Measurements from ENCODE around the gene TK1.

TK1 gene

DNA sequence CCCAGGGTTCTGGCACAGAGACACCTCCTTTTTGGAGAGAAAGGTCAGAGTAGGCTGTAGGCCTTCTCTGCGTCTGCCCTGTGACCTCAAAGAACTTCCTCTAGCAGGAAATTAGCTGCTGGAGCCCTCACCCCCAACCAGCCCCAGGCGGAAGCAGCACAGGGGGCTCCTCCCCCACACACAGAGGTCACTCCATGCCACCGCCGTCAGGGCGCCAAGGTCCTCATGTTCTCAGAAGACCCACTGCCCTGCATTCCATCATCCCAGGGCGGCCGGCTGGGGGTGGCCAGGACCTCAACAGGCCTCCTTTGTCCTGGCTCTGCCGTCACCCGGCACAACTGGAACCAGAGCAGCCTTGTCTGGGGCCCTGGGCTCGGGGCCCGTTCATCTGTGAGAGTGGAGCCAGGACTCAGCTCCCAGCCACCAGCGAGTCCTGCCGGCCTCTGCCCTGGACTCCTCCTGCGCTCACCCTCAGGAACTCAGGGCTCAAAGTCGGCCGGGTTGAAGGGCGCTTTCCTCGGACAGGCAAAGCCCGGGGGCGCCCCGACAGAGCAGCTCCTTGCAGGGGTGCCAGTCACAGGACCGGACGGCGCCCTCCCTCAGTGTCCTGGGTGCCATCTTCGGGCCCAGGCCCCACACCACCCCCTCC lies 59.5 kb downstream of the TK1 start:
- ChIA-PET CTCF (interaction anchor here (0.7 to 5.5 kb wide), 5 partner anchors 9 to 49 kb away, joined by 3 to 51 read pairs (median 6); no protein-coding TSS in a partner anchor), POLR2A (interaction anchor here (0.6 to 1.0 kb wide), 2 partner anchors 13 to 1640 kb away, joined by 3 to 4 read pairs; no protein-coding TSS in a partner anchor)
- H3K4me3 ChIP-seq (ENCODE audit: control insufficient read depth in 1 of 7, extremely low read depth in 1 of 7, insufficient read depth in 4 of 7, low read depth in 2 of 7, low read length in 6 of 7) = peak overlapping the region; percentile 38 to 88 (median 70)
- H3K27me3 ChIP-seq (replicated peaks in 2 of 5; ENCODE audit: control insufficient read depth in 4 of 5, insufficient read depth in 5 of 5, low read length in 4 of 5) = no peaks in the 10 kb centered on the region
- no peaks in the 10 kb centered on the region for H3K9me3 ChIP-seq (ENCODE audit: control extremely low read depth in 1 of 5, control insufficient read depth in 4 of 5, insufficient read depth in 2 of 5, low read depth in 1 of 5, low read length in 4 of 5)
- peak overlapping the region in 1 of 2 experiments; percentile 79 for H3K27ac ChIP-seq (ENCODE audit: insufficient read depth in 1 of 2, low read depth in 1 of 2, low read length in 2 of 2, poor library complexity in 1 of 2, severe bottlenecking in 2 of 2)
- DNase-seq = peak in 1 of 3 donors; percentile 77
- WGBS (ENCODE audit: insufficient coverage) = 3% methylated on average over 22 of the region's 25 CpGs
- H3K4me1 ChIP-seq (ENCODE audit: control extremely low read depth in 1 of 4, control insufficient read depth in 4 of 4, insufficient read depth in 4 of 4, low read length in 3 of 4) = peaks cover 0 to 87% (median 81%) of the 10 kb centered on the region in 4 experiments
- peaks cover 2 to 39% (median 16%) of the 10 kb centered on the region in 4 experiments for H3K36me3 ChIP-seq (ENCODE audit: control insufficient read depth in 4 of 4, insufficient read depth in 4 of 4, low read length in 3 of 4)

- Histone ChIP-seq H3K4me1 (ENCODE audit: control extremely low read depth in 1 of 4, control insufficient read depth in 4 of 4, insufficient read depth in 4 of 4, low read length in 3 of 4) (peaks cover 0 to 91% (median 84%) of the 10 kb centered on the region in 4 experiments), H3K27ac (ENCODE audit: insufficient read depth in 1 of 2, low read depth in 1 of 2, low read length in 2 of 2, poor library complexity in 1 of 2, severe bottlenecking in 2 of 2) (peak overlapping the region in 1 of 2 experiments; percentile 79), H3K27me3 (replicated peaks in 2 of 5; ENCODE audit: control insufficient read depth in 4 of 5, insufficient read depth in 5 of 5, low read length in 4 of 5) (no peaks in the 10 kb centered on the region), H3K36me3 (ENCODE audit: control insufficient read depth in 4 of 4, insufficient read depth in 4 of 4, low read length in 3 of 4) (peaks cover 2 to 44% (median 19%) of the 10 kb centered on the region in 4 experiments), H3K9me3 (ENCODE audit: control extremely low read depth in 1 of 5, control insufficient read depth in 4 of 5, insufficient read depth in 2 of 5, low read depth in 1 of 5, low read length in 4 of 5) (no peaks in the 10 kb centered on the region), H3K4me3 (ENCODE audit: control insufficient read depth in 1 of 7, extremely low read depth in 1 of 7, insufficient read depth in 4 of 7, low read depth in 2 of 7, low read length in 6 of 7) (peak overlapping the region in 6 of 7 experiments; percentile 68 to 88 (median 78))
- 4% methylated on average over 4 of the region's 6 CpGs for WGBS (ENCODE audit: insufficient coverage)
- ChIA-PET CTCF (interaction anchor here (1.7 to 5.5 kb wide), 3 partner anchors 9 to 49 kb away, joined by 6 to 51 read pairs (median 7); no protein-coding TSS in a partner anchor), POLR2A (interaction anchor here (1.0 kb wide), 1 partner anchor 12 kb away, joined by 3 read pairs; no protein-coding TSS in a partner anchor)
- peak in 1 of 3 donors; percentile 68 for DNase-seq
These were observed 60.0 kb downstream of the TK1 start for GRCh38 chr17:78126895-78127238.

DNA sequence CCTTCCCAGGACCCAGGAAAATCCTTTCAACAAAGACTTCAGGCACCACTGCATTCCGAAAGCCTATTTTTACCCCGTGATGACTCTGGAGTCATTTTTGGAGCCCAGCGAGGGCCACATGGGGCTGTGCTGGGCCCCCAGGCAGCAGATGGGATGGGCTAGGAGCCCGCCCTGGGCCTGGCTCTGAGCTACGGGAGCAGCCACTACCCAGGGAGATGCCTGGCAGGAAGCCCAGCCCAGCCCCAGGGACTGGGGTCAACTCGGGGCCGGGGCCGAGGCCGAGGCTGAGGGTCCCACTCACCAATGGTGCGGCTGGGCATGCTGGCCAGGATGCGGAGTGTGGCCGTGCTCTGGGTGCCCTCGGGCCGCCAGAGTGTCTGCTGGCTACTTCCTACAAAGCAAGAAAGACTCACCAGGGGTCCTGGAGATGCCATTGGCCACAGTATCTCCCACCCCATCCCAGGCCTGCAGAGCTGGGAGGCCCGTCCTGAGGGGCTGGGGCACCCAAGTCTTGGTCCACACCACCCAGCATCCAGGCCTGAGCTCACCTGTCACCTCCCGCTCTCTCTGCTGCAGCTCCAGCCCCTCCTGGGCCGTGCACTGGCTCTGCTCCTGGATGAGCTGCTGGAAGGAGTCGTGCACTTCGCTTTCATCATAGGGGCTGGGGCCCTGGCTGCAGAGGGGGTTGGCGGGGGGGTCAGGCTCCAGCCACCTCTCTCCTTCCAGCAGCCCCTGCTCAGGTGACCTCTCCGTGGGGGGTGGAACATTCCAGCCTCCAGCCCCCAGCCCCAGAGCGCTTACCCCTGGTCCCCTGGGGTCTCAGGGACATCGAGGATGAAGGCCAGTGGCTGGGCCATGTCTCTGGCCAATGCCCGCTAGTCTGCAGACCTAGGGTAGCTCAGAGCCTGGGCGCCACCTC lies 60.6 kb downstream of the TK1 start:
- ChIA-PET CTCF (interaction anchor here (1.7 to 5.5 kb wide), 5 partner anchors 10 to 50 kb away, joined by 6 to 51 read pairs (median 7); no protein-coding TSS in a partner anchor), POLR2A (interaction anchor here (1.0 kb wide), 1 partner anchor 12 kb away, joined by 3 read pairs; no protein-coding TSS in a partner anchor)
- no peak for DNase-seq
- peak overlapping the region in 1 of 2 experiments; percentile 79 for H3K27ac ChIP-seq (ENCODE audit: insufficient read depth in 1 of 2, low read depth in 1 of 2, low read length in 2 of 2, poor library complexity in 1 of 2, severe bottlenecking in 2 of 2)
- no peaks in the 10 kb centered on the region for H3K27me3 ChIP-seq (replicated peaks in 2 of 5; ENCODE audit: control insufficient read depth in 4 of 5, insufficient read depth in 5 of 5, low read length in 4 of 5)
- 81% methylated on average over 22 of the region's 25 CpGs for WGBS (ENCODE audit: insufficient coverage)
- H3K4me3 ChIP-seq (ENCODE audit: control insufficient read depth in 1 of 7, extremely low read depth in 1 of 7, insufficient read depth in 4 of 7, low read depth in 2 of 7, low read length in 6 of 7) = peak overlapping the region in 2 of 7 experiments; percentile 85 to 88
- H3K9me3 ChIP-seq (ENCODE audit: control extremely low read depth in 1 of 5, control insufficient read depth in 4 of 5, insufficient read depth in 2 of 5, low read depth in 1 of 5, low read length in 4 of 5) = no peaks in the 10 kb centered on the region
- H3K4me1 ChIP-seq (ENCODE audit: control extremely low read depth in 1 of 4, control insufficient read depth in 4 of 4, insufficient read depth in 4 of 4, low read length in 3 of 4) = peaks cover 0 to 93% (median 86%) of the 10 kb centered on the region in 4 experiments
- peaks cover 2 to 50% (median 21%) of the 10 kb centered on the region in 4 experiments for H3K36me3 ChIP-seq (ENCODE audit: control insufficient read depth in 4 of 4, insufficient read depth in 4 of 4, low read length in 3 of 4)

- H3K4me1 ChIP-seq (ENCODE audit: control extremely low read depth in 1 of 4, control insufficient read depth in 4 of 4, insufficient read depth in 4 of 4, low read length in 3 of 4) = peaks cover 0 to 91% (median 85%) of the 10 kb centered on the region in 4 experiments
- ChIA-PET CTCF (interaction anchor here (1.1 to 5.5 kb wide), 5 partner anchors 9 to 61 kb away, joined by 4 to 51 read pairs (median 7); partner anchors contain the start of gene TK1), POLR2A (no interaction called here)
- peaks cover 2 to 59% (median 22%) of the 10 kb centered on the region in 4 experiments for H3K36me3 ChIP-seq (ENCODE audit: control insufficient read depth in 4 of 4, insufficient read depth in 4 of 4, low read length in 3 of 4)
- H3K4me3 ChIP-seq (ENCODE audit: control insufficient read depth in 1 of 7, extremely low read depth in 1 of 7, insufficient read depth in 4 of 7, low read depth in 2 of 7, low read length in 6 of 7) = peak overlapping the region in 3 of 7 experiments; percentile 5 to 36 (median 33)
- H3K27ac ChIP-seq (ENCODE audit: insufficient read depth in 1 of 2, low read depth in 1 of 2, low read length in 2 of 2, poor library complexity in 1 of 2, severe bottlenecking in 2 of 2) = no peak overlapping the region
- DNase-seq = peak in 1 of 3 donors; percentile 45
- H3K27me3 ChIP-seq (replicated peaks in 2 of 5; ENCODE audit: control insufficient read depth in 4 of 5, insufficient read depth in 5 of 5, low read length in 4 of 5) = no peaks in the 10 kb centered on the region
- WGBS (ENCODE audit: insufficient coverage) = 49% methylated on average over 33 of the region's 39 CpGs
- H3K9me3 ChIP-seq (ENCODE audit: control extremely low read depth in 1 of 5, control insufficient read depth in 4 of 5, insufficient read depth in 2 of 5, low read depth in 1 of 5, low read length in 4 of 5) = no peaks in the 10 kb centered on the region
These were observed 61.5 kb downstream of the TK1 start for GRCh38 chr17:78125138-78125913.

DNA sequence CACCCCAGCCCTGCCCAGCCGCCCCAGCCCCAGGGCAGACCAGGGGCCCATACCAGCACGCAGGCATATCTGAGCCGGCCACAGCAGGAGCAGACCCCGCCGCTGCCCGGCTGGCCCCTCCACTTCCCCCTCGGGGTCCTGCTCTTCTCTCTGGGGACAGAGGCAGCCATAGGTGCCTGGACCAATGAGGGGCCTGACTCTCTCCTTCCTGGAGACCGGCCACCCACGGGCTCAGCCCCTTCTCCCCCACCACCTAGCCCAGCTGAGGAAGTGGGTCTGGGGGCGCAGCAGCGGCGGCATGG lies 62.1 kb downstream of the TK1 start:
- no peak for DNase-seq
- H3K27me3 ChIP-seq (replicated peaks in 2 of 5; ENCODE audit: control insufficient read depth in 4 of 5, insufficient read depth in 5 of 5, low read length in 4 of 5) = no peaks in the 10 kb centered on the region
- H3K36me3 ChIP-seq (ENCODE audit: control insufficient read depth in 4 of 4, insufficient read depth in 4 of 4, low read length in 3 of 4) = peaks cover 2 to 60% (median 22%) of the 10 kb centered on the region in 4 experiments
- CTCF ChIA-PET = interaction anchor here (1.0 to 5.5 kb wide), 5 partner anchors 10 to 62 kb away, joined by 3 to 51 read pairs (median 6); partner anchors contain the start of gene TK1
- WGBS (ENCODE audit: insufficient coverage) = 34% methylated on average over 7 of the region's 12 CpGs
- no peaks in the 10 kb centered on the region for H3K9me3 ChIP-seq (ENCODE audit: control extremely low read depth in 1 of 5, control insufficient read depth in 4 of 5, insufficient read depth in 2 of 5, low read depth in 1 of 5, low read length in 4 of 5)
- peaks cover 0 to 86% (median 79%) of the 10 kb centered on the region in 4 experiments for H3K4me1 ChIP-seq (ENCODE audit: control extremely low read depth in 1 of 4, control insufficient read depth in 4 of 4, insufficient read depth in 4 of 4, low read length in 3 of 4)
- peak overlapping the region in 2 of 7 experiments; percentile 33 to 36 for H3K4me3 ChIP-seq (ENCODE audit: control insufficient read depth in 1 of 7, extremely low read depth in 1 of 7, insufficient read depth in 4 of 7, low read depth in 2 of 7, low read length in 6 of 7)
- POLR2A ChIA-PET = no interaction called here
- H3K27ac ChIP-seq (ENCODE audit: insufficient read depth in 1 of 2, low read depth in 1 of 2, low read length in 2 of 2, poor library complexity in 1 of 2, severe bottlenecking in 2 of 2) = no peak overlapping the region
